NCI-H2227 (cell line): ENCODE data around the gene MRPL12.
A peak's percentile ranks its signal among the peaks of the same experiment; 100 is the strongest.

Source experiments
- DNase-seq: peaks from one replicate; lab custom pipeline; 2025; ENCODE audit not compliant: unreplicated experiment; lab: John Stamatoyannopoulos, UW

Gene MRPL12

DNA sequence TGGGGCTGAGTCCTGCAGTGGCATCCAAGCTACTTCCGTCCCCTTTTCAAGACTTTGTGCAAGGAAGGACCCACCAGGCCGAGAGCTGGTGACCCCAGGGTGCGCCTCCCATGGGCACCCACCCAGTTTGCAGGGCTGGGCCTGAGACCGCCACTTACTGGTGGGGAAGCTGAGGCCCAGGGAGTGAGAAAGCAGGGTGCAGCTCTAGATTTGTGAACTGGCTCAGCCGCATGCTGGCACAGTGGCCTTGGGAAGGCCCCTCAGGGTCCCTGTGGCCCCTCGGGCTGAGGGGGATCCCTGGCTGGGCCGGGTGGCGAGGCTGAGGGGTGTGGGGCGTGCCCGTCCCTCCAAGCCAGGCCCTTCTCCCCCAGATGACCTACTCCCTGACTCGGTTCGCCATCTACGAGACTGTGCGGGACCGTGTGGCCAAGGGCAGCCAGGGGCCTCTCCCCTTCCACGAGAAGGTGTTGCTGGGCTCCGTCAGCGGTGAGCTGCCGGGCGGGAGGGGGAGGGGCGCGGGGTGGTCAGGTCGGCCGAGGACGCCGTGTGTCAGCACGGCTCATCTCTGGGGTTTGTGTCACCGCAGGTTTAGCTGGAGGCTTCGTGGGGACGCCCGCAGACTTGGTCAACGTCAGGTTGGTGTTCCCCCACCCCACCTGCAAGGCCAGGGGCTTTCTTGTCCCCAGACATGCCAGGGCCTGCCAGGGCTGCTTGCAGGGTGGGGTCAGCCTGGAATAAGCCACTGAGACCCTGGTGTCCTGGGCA lies 12.1 kb downstream of the MRPL12 start:
- DNase-seq, result no peak

DNA sequence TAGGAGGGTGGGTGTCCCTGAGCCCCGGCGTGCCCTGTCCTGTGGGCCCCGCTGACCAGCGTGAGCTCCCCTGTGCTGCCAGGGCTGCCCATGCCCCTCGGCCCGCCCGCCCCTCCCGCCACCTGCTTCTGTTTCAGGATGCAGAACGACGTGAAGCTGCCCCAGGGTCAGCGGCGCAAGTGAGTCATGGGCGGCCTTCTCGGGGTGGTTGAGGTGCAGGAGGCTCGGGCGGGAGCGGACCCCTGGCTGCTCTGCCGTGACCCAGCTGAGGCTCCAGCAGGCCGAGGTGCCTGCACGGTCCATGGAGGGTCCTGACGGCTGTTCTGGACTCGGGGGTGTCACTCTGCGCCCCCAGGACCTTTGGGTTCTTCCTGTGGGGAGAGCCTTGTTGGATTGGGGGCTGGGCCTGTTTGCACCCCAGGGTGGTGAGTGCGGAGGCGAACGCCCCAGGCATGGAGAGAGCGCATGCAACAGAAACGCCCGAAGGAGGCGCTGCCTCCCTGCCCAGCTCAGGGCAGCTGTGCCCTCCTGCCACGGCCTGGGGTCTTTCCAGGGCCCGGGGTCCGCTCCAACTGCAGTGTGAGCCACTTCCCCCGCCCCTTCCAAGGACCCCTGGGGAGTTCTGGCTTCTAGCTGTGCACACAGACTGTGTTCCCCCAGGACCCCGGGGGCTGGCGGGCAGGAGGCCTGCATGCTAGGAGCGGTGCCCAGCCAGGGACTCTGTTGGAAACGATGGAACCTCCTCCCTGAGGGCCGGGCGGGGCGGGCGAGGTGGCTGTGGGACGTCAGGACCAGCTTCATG lies 12.9 kb downstream of the MRPL12 start:
- DNase-seq, result no peak

DNA sequence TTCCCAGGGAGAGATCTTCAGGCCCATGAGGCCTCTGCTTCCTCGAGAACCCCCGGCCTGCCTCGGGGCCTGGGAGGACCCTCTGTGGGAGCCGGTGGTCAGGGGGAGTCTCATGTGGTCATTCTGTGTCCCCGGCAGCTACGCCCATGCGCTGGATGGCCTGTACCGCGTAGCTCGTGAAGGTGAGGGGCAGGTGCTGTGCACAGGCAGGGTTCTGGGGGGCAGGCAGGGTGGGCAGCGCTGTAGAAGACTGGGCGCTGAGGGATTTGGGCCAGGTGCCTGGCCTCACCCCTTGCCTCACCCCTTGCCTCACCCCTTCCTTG lies 13.5 kb downstream of the MRPL12 start:
- DNase-seq, result no peak

DNA sequence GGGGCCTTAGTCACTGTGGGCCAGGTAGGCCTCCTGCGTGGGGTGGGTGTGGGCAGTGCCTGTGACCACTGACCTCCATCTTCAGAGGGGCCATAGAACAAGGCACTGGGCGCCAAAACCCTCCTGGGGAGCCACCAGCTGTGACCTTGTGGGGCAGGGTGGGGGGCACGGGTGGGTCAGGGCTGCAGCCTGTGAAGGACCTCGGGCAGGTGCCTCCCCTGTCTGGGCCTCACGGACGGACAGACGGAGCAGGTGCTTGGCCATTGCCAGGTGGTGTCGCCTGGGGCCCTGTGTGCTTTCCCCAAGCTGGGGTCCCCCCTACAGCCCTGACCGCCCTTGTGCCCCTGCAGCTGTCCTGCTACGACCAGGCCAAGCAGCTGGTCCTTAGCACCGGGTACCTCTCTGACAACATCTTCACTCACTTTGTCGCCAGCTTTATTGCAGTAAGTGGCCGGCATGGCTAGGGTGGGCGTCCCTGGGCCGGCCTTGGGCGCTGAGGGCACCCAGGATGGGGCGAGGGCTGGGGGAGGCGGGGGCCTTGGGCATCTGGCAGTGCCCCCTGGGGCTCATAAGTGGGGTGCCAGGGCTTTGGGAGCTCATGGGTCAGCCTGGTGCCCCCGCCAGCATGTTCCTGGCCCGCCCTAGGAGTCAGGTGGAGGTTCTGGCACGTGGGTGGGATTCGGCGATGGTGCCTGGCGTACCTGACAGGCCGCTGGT lies 14.0 kb downstream of the MRPL12 start:
- no peak for DNase-seq

DNA sequence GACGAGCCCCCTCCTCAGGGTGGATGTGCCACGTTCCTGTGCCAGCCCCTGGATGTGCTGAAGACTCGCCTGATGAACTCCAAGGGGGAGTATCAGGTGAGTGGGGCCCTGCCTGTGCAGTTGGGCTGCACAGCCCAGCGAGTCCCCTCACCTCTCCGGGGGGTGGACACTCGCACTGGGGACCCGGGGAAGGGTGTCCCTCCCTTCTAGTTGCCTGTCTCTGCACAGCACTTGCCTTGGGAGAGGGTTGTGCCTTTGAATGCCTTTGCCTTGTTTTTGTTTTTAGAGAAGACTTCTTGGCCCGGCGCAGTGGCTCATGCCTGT lies 14.6 kb downstream of the MRPL12 start:
- DNase-seq, result no peak

DNA sequence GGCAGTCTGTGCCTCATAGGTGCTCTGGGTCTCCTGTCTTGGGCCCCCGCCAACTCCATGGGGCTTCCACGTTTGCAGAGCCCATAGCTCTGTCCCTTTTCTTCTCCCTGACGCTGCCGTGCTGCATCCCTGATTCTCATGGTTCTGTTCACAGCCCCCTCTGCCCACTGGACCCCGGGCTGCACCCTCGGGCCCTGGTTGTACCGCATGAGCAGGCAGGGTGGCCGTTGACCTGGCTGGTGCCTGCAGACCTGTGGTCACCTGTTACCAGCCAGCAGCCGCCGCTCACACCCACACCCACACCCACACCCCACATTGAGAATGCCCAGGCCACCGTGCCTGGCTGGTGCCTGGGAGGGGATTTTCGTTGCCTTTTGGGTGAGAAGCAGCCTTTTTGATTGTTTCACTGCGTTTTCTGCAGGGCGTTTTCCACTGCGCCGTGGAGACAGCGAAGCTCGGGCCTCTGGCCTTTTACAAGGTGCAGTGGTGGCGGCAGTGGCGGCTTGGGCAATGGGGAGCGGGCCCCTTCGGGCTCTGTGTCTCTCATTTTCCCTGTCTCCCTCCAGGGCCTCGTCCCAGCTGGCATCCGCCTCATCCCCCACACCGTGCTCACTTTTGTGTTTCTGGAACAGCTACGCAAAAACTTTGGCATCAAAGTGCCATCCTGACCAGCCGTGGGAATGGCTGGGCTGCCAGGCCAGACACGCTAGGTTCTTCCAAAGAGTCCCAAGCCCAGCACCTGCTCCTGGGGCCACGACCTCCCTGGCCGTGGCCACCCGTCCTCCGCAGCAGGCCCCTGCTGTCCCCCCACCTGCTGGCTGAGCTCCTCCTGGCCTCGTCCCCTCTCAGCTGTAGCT lies 16.5 kb downstream of the MRPL12 start:
- DNase-seq, result no peak

DNA sequence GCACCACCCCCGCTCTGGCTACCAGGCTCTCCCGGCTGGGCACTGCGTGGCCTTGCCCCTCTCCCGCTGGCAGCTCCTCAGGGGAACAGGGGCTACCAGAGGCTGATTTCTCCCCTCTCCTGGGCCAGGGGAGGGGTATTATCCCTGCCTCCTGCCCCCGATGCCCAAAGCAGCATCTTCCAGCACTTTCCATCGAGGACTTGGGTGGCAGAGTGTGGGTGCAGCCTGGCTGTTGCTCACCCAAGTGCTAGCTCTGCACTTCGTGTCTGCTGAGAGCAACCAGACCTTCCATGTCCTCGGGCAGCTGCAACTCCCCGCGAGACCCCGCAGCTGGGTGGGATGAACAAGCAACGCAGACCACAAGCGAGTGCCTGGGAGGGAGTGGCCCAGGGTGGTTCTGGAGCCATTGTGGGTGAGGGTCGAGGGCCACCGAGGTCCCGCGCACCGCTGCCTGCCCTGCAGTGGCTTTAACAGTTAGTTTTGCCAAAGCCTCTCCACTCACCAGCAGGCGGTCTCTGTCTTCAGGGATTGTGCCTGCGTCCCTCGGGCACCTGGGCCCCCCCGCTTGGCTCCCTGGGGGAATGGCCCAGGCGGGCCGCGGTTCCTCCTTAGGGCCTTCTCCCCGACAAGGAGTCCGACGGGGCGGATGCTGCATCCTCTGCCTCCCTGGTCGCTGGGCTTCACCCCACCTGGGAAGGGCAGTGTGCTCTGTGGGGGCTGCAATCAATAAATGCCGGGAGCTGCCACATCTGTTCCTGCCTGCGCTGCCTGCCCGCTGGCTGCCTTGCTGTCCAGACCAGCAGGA lies 17.3 kb downstream of the MRPL12 start:
- no peak for DNase-seq

DNA sequence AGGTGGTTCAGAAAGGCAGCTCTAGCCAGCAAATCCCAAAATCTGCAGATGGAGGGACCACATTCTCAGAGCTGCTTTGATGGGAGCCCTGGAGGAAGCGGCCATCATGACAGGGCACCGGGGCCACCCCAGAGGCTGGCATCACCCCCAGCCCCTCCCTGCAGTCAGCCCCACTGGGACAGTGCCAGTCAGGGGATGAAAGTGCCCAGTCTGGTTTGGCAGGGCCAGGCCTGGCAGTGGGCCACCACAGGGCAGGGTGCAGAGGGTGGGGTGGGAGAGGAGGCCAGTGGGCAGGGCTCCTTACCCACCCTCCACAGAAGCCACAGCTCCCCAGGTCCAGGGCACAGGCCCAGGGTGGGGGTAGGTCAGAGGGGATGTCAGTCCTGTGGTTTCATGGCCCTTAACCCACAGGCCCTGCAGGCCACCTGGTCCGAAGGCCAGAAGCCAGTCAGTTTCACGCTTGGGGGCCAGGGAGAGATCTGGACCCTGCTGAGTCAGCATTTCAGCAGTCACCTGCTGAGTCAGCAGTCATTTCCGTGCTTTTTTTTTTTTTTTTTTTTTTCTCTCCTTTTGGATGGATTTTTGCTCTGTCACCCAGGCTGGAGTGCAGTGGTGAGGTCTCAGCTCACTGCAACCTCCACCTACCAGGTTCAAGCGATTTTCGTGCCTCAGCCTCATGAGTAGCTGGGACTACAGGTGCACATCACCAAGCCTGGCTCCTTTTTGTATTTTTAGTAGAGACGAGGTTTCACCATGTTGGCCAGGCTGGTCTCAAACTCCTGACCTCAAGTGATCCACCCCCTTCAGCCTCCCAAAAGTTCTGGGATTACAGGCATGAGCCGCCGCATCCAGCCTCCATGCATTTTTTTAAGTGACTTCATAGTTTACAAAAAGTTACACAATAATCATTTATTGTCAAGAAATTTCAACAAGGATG lies 19.3 kb downstream of the MRPL12 start:
- no peak for DNase-seq

DNA sequence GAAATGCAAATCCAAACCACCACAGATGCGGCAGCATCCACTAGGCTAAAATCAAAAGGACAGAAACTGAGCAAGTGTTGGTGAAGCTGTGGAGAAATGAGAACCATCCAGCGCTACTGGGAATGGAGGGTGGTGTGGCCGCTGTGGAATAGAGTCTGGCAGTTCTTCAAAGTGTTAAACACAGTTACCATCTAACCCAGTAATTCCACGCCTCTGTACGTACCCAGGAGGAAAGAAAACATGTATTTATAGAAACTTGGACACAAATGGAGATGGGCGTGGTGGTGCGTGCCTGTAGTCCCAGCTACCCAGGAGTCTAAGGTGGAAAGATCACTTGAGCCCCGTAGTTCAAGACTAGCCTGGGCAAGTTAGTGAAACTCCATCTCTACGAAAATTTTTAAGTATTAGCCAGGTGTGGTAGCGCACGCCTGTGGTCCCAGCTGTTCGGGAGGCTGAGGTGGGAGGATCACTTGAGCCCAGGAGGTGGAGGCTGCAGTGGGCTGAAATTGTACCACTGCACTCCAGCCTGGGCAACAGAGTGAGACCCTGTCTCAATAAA lies 20.6 kb downstream of the MRPL12 start:
- peak; percentile 45 for DNase-seq

DNA sequence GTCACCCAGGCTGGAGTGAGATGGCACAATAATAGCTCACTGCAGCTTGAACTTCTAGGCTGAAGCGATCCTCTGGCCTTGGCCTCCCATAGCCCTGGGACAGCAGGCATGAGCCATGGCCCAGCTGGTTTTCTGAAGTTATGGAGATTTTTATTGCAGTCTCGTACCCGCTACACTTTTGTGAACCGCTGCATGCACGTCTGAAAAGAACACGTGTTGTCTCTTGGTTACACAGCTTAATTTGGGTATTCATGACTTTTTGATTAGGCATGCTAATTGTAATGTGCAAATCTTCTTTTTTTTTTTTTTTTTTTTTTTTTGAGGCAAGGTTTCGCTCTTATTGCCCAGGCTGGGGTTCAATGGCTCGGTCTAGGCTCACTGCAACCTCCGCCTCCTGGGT lies 22.3 kb downstream of the MRPL12 start:
- DNase-seq, result no peak

DNA sequence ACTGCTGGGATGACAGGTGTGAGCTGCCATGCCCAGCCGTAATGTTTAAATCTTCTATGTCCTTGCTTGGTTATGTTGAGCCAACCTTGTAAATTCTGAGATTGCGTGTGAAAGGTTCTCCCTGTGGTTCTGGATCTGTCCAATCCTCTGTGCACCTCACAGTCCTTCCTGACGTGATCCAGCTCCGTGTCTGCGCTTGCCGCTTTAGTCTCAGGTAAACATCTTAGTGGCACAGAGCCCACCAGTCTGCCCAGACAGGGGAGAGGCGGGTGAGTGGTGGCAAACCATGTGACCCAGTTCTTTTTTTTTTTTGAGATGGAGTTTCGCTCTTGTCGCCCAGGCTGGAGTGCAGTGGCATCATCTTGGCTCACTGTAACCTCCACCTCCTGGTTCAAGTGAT lies 22.8 kb downstream of the MRPL12 start:
- no peak for DNase-seq

DNA sequence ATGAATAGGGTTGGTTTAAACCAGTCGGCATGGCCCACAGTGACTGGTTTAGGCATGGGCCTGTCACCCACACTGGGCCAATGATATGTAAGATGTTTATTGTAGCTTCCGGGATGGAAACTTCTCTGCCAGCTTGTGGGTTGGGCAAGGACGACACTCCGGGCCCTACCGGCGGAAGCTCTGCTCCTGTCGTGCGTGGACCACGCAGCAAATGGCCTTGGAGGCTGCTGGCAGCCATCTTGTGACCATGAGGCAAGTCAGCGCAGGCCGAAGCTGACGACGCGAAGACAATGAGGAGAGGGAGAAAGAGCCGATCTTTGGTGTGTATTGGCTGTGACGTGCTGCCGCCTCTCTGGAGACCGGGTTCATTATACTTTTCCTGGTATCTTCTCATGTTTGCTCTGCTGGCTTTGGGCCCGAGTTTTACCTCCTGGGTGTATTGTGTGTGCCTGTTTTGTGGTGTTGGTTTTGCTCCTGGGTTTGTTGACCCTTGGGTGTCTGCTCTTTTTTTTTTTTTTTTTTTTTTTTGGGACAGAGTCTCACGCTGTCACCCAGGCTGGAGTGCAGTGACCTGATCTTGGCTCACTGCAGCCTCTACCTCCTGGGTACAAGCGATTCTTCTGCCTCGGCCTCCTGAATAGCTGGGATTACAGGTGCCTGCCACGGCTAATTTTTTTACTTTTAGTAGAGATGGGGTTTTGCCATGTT lies 24.3 kb downstream of the MRPL12 start:
- no peak for DNase-seq

DNA sequence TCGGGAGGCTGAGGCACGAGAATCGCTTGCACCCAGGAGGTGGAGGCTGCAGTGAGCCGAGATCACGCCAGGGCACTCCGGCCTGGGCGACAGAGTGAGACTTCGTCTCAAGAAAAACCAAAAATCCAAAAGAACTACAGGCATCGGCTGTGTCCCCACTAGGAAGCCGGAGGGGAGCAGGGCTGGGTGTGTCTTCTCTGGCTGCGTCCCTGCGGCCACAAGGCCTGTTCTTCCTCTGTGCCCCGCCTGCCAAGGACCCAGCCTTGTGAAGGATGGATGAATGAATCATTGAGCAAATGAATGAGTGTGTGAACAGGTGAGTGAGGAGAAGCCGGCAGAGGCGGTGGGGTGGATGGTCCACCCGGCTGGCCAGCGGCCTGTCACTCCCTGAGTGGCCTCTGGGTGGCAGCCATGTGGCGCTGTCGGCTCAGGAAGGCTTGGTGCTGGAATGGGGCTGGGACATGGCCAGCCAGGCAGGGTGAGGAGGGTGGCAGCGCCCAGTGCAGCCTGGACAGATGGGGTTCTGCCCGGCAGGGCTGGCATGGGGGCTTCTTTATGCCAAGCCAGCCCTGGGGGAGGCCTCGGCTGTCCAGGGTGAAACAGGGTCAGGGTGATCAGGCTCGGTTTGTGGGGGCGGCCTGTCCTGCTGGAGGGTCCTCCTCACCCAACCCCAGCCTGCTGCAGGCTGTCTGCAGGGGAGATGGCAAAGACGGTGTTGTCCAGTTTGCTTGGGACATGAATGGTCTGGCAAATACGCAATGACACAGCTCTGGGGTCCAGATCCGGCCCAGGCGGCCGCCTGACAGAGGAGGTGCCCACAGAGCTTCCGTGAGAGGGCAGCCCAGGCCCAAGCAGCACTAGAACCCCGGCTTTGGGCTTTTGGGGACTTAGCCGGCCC lies 30.6 kb downstream of the MRPL12 start:
- peak; percentile 83 for DNase-seq

DNA sequence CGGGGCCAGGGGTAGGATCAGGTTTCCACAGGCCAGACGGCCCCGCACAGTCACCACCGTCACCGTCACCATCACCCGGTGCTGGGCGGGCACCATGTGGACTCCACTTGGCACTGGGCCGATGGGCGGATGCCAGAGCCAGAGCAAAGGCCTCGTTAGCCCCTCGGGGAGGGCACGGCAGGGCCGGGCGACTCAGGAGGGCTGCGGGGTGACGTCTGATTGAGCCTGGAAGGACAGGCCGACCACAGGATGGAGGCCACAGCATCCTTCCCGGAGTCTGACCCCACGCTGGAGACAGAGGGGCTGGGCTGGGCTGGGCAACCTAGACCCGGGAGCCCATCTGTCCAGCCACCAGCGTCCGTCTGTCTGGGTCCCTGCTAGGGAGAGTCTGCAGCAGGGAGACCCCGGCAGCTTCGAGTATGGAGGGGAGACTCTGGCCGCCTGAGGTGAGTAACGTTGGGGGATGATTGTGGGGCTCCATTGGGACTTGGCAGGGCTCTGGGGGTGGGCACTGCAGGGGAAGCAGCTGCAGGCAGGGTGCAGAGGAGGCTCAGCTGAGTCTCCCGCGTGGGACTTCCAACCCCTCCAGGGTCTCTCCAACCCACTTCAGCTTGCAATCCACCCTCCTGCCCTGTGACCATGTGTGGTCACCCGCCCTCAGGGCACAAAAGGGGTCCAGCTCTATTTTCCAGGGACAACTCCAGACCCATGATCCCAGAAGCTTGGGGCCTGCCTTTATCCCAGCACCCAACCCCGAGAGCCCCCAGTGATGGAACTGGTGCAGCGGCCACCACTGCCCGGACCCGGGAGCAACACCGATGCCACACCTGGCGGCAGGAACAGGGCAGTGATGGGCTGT lies 31.5 kb downstream of the MRPL12 start:
- DNase-seq, result no peak

DNA sequence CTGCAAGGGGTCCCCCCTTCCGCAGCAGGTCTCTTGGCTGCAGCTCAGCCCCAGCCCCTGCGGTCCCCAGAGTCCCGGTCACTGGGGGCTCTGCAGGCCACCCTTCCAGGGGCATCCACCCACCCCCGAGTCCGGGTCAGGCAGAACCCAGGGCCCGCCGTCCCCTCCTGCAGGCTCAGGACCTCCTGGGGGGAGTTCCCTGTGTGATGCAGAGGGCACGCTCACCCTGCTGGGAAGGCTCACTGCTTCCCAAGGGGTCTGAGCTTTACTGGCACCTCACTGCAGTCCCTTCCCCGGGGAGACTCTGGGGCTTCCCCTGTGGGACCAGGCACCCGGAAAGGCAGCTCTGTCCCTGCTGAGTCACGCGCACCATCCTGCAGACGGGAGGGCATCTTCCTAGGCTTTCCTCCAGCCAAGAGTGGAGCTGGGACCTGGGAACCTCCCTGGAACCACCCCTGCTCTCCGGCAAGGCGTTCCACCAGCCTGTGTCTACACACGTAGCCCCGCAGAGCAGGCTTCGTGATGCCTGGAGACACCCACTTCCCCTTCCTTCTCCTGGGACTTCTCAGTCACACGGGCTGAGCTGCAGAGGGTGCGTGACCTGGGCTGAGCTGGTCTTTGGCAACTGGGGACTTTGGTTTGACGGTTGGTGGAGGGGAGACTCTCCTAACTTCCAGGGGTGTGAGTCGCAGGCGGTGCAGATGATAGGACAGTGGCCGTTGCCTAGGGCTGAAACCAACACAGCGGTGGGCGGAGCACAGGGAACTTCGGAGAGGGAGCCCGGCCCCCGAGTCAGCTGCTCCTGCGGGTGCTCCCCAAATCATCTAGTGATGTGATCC lies 32.3 kb downstream of the MRPL12 start:
- peak; percentile 60 for DNase-seq
